Measurements from ENCODE around the gene SEMA5A.

The SEMA5A gene

DNA sequence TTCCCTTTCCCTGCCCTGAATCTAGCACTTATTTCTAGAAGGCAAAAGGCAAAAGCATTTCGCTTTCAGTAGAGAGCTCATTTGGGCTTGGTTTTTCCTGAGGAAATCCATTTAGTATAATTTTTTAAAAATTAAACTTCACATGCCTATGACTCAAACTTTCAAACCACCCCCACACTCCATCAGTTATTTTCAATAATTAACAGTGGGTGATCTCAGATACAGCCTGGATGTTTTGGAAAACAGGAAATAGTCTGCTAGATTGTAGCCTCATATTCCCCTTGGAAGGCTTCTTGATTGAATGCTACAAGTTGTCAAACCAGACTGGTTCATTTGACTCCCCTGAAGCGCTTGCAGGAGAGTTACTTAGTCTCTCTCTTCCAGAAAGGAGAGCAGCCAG is 40.6 kb downstream of the SEMA5A start:
- TF ChIP-seq TAF1 (IDR thresholded peaks at IDR 0.05; ENCODE audit: borderline replicate concordance, low read depth, low read length): no peak
- no peak for TF ChIP-seq POLR2AphosphoS5 (IDR thresholded peaks at IDR 0.05; ENCODE audit: low read depth, low read length)
- TF ChIP-seq POLR2A (IDR thresholded peaks at IDR 0.05; ENCODE audit: low read depth, low read length): no peak
- DNase-seq (ENCODE audit: insufficient read length) (no peak), FAIRE-seq (no peak)

DNA sequence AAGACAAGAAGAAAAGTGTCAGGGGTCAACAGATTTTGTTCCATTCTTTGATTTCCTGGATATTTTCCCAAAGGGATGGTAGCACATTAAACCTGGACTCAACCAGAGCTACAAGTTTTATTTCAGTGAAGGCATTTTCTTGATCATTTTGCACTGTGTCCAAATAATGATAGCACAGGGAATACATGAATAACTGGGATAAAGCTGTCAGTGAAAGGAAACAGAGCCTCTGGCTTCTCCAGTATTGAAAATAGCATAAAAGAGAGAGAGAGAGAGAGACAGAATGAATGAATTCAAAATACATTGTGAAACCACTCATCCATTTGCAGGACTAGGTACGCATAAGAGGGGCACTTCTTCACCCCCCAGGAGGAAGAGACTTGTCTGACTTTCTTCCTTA is 43.0 kb downstream of the SEMA5A start:
- no peak for TF ChIP-seq POLR2AphosphoS5 (IDR thresholded peaks at IDR 0.05; ENCODE audit: low read depth, low read length)
- no peak for TF ChIP-seq TAF1 (IDR thresholded peaks at IDR 0.05; ENCODE audit: borderline replicate concordance, low read depth, low read length)
- TF ChIP-seq POLR2A (IDR thresholded peaks at IDR 0.05; ENCODE audit: low read depth, low read length): no peak
- FAIRE-seq (no peak), DNase-seq (ENCODE audit: insufficient read length) (no peak)

DNA sequence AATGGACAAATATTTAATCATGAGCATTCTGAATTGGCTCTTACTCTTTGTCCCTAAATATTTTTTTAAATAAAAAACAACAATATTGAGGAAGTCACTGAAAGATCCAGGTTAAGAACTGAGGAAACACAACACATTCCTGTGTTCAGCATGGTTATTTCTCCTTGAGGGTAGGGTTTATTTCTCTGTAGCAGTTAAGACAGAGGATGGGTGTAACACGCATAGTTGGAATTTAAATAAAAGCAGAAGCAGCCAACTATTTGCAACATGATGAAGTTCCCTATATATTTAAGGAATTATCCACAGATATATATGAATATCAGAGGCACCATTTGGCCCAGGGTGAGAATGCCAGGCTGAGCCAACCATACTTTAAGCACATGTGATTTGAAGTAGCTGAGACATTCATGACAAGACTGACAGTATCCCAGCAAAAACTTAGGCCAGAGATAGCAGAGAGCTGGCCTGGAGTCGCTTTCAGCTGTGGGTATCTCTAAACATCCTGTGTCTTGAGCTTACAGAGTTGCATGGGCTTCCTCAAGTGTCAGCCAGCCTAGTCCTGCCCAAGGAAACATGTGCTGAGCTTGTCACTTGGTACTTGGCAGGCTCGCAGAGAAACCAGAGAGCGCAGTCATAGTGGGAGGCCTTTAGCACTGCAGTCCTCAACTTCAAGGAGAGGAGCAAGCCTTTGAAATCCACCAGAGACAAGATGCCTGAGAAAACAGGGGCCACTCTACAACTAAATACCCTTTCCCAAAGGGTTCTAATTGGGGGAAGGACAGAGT is 43.6 kb downstream of the SEMA5A start:
- no peak for DNase-seq (ENCODE audit: insufficient read length)
- no peak for FAIRE-seq
- TF ChIP-seq TAF1 (IDR thresholded peaks at IDR 0.05; ENCODE audit: borderline replicate concordance, low read depth, low read length) (no peak), POLR2A (IDR thresholded peaks at IDR 0.05; ENCODE audit: low read depth, low read length) (no peak), POLR2AphosphoS5 (IDR thresholded peaks at IDR 0.05; ENCODE audit: low read depth, low read length) (no peak)

DNA sequence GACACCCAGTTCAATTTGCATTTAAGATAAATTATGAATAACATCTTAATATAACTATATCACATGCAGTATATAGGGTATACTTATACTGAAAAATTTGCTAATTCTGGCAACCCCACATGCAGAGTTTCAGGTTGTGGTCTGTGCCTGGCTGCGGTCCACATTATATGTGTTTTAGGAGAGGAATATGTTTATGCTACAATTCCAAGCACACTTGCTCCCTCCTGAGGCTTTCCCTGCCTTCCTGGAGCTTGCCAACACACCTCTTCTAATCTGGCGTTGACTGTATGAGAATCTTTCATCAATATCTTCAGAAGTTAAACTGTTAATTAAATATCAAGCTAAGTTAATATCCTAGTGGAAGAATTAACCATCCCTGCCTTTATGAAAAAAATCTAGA is 45.2 kb downstream of the SEMA5A start:
- DNase-seq (ENCODE audit: insufficient read length) (no peak), FAIRE-seq (no peak)
- TF ChIP-seq TAF1 (IDR thresholded peaks at IDR 0.05; ENCODE audit: borderline replicate concordance, low read depth, low read length): no peak
- no peak for TF ChIP-seq POLR2AphosphoS5 (IDR thresholded peaks at IDR 0.05; ENCODE audit: low read depth, low read length)
- no peak for TF ChIP-seq POLR2A (IDR thresholded peaks at IDR 0.05; ENCODE audit: low read depth, low read length)

DNA sequence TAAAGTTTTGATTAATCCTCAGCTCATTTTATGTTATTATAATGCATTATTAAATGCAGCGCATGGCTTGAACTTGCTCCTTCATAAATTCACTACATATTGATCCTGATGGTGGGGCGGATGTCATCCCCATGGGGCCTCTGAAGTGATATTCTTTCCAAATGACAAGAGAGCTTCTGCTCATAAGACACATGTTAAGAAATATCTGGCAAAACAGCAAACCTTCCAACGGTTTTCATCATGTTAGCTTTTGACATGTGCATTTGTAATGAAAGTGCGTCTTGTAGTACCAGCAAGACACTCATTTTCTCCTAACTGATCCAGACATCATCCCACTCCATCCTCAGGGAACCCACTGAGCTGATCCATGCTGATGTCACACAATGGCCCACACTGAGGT is 45.7 kb downstream of the SEMA5A start:
- FAIRE-seq (no peak), DNase-seq (ENCODE audit: insufficient read length) (no peak)
- TF ChIP-seq TAF1 (IDR thresholded peaks at IDR 0.05; ENCODE audit: borderline replicate concordance, low read depth, low read length) (no peak), POLR2A (IDR thresholded peaks at IDR 0.05; ENCODE audit: low read depth, low read length) (no peak), POLR2AphosphoS5 (IDR thresholded peaks at IDR 0.05; ENCODE audit: low read depth, low read length) (no peak)

DNA sequence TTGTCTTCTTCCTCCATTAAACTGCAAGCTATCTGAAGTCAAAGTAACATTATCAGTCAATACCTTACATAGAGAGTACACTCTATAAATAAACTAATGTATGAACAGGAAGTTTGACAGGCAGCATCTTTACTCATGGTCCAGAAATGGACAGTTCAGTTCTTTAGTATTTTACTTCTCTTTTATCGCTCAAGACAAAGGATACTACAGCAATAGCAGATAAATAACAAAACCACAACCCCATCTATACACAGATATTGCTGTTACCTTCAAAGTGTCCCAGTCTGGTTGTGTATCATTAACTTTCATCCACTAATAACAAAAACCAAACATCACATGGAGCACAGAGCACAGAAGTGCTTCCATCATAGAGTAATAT is 46.4 kb downstream of the SEMA5A start:
- DNase-seq (ENCODE audit: insufficient read length): no peak
- peak; percentile 67 for FAIRE-seq
- no peak for TF ChIP-seq POLR2A (IDR thresholded peaks at IDR 0.05; ENCODE audit: low read depth, low read length)
- TF ChIP-seq POLR2AphosphoS5 (IDR thresholded peaks at IDR 0.05; ENCODE audit: low read depth, low read length): no peak
- TF ChIP-seq TAF1 (IDR thresholded peaks at IDR 0.05; ENCODE audit: borderline replicate concordance, low read depth, low read length): no peak

DNA sequence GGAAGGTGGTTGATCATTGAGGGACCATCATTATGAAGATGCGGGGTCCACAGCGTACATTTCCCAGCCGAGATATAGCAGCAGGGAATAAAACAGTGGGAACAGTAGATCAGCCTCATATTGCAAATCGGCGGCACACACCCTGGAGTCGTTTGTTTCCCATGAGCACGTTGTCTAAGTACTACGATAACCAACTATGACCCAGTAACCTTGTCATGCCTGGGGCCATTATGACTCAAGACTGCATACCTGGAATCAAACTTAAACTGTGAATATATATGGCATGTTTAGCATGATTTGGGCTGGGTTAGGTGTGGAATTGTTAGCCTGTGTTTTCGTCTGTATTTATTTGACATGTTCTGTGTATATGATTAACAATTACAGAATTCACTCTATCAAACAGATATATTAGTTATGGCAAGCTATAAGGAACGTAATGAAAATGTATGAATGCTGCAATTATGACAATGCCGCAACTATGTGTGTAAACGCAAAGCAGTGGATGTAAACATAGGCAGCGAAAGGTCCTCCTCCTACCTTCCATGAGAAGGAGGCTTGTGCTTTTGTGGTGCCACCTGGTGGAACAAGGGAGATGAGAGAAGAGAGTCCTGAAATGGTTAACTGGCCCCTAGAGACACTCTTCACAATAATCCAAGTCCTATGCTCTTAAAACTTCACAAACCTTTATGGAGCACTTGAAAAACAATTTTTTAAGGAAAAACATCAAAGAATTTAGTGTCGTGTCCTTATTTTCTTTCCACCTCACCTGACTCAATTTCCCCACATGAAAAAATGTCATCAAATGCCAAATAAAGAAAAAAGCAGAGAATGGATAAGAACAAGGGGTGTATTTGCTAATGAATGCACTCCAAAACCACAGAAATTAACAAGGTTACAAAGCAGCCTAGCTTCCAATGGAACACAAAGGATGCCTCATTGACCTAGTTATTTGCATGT is 47.1 kb downstream of the SEMA5A start:
- no peak for DNase-seq (ENCODE audit: insufficient read length)
- no peak for TF ChIP-seq TAF1 (IDR thresholded peaks at IDR 0.05; ENCODE audit: borderline replicate concordance, low read depth, low read length)
- no peak for TF ChIP-seq POLR2A (IDR thresholded peaks at IDR 0.05; ENCODE audit: low read depth, low read length)
- TF ChIP-seq POLR2AphosphoS5 (IDR thresholded peaks at IDR 0.05; ENCODE audit: low read depth, low read length): no peak
- peak; percentile 88 for FAIRE-seq

DNA sequence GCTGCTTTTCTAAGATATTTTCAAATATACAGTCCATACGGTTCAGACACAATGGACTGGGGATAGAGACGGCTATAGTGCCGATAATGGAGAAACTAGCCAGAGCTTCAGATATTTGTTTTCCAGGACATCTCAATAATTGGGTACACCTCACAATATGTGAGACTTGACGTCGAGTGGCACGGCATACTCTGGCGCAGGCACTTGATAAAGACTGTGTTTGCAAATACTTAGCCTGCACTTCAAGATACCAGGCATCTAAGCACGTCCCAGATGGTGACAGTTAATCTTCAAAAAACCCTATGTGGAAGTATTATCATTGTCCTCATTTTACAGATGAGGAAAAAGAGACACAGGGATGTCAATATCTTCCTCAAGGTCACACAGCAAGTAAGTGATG is 48.5 kb downstream of the SEMA5A start:
- TF ChIP-seq POLR2A (IDR thresholded peaks at IDR 0.05; ENCODE audit: low read depth, low read length) (no peak), POLR2AphosphoS5 (IDR thresholded peaks at IDR 0.05; ENCODE audit: low read depth, low read length) (no peak), TAF1 (IDR thresholded peaks at IDR 0.05; ENCODE audit: borderline replicate concordance, low read depth, low read length) (no peak)
- no peak for DNase-seq (ENCODE audit: insufficient read length)
- no peak for FAIRE-seq

DNA sequence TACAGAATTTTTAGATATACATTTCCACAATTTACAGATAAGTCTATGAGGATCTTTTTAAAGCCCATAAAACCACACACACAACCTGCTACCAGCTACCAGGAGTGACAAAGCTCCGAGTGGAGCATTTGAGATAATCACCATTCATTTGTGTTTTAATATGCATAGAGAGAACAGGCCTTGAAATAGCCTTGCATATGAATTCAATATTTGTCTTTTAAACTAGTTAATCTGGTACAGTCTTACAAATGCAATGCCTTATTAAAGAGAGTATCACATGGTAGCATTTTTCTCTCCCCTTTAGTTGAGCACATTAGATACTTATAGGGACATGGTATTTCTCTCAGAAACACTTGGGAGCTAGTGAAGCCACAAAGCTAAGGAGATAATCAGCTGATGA is 49.1 kb downstream of the SEMA5A start:
- DNase-seq (ENCODE audit: insufficient read length): no peak
- FAIRE-seq: no peak
- TF ChIP-seq POLR2A (IDR thresholded peaks at IDR 0.05; ENCODE audit: low read depth, low read length) (no peak), POLR2AphosphoS5 (IDR thresholded peaks at IDR 0.05; ENCODE audit: low read depth, low read length) (no peak), TAF1 (IDR thresholded peaks at IDR 0.05; ENCODE audit: borderline replicate concordance, low read depth, low read length) (no peak)

DNA sequence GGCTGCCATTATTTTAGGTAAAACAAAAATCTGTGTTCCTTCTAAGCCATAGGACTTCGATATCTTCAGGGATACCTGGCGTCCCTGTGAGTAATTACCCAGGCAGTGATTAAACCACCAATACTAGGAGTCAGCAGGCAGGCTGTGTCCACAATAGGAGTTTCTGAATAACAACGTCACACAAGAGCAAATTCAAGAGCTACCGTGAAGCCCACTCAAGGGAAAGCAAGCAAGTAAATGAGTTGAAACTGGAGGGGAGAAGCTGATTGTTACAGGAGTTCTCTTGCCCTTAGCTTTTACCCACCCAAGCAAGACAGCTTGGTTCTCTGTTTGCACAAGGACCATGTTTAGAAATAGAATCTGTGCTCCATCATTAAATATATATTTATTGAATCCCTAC is 50.8 kb downstream of the SEMA5A start:
- FAIRE-seq (no peak), DNase-seq (ENCODE audit: insufficient read length) (no peak)
- TF ChIP-seq POLR2A (IDR thresholded peaks at IDR 0.05; ENCODE audit: low read depth, low read length) (no peak), POLR2AphosphoS5 (IDR thresholded peaks at IDR 0.05; ENCODE audit: low read depth, low read length) (no peak), TAF1 (IDR thresholded peaks at IDR 0.05; ENCODE audit: borderline replicate concordance, low read depth, low read length) (no peak)

DNA sequence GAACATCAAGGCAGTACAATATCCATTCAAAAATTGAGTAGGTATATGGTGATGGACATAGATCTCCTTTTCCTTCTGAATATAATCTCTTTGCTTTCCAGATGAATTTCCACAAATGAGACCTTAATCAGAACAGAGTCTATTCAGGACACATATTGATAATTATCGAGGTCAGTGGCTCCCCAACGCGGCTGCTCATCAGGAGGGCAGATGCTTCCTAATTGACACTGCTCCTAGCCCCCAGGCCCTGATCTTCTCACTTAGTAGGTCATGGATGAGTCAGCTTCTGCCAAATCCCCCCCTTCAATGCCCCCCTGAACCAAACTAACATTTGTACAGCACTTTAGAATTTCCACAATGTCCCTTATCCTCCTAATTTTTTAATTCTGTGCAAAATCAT is 51.6 kb downstream of the SEMA5A start:
- TF ChIP-seq TAF1 (IDR thresholded peaks at IDR 0.05; ENCODE audit: borderline replicate concordance, low read depth, low read length) (no peak), POLR2A (IDR thresholded peaks at IDR 0.05; ENCODE audit: low read depth, low read length) (no peak), POLR2AphosphoS5 (IDR thresholded peaks at IDR 0.05; ENCODE audit: low read depth, low read length) (no peak)
- FAIRE-seq: no peak
- DNase-seq (ENCODE audit: insufficient read length): no peak

Measured in GM12892 (cell line).